ENCODE measurements around the gene B4GALNT3. TPM values are rescaled to one million over a fixed set of nuclear protein-coding genes. Genes with fewer than 3 reads are reported as not detected.

B4GALNT3 gene
- total and polyA plus RNA-seq, 10 of the 15 experiments (the other 5 are each of a cell fraction or from before 2014, with no cell fraction given) = 0.05 to 4.2 (median 2.7) TPM; not detected in 1

GRCh38 chr12:542395-543113 lies 82.8 kb downstream of the B4GALNT3 start:
- Histone ChIP-seq H3K79me2 (ENCODE audit: control insufficient read depth, insufficient read depth, low read length) (no peaks in the 10 kb centered on the region), H3K9ac (ENCODE audit: control insufficient read depth, insufficient read depth, low read length) (no peak overlapping the region), H3K27me3 (replicated peaks in 1 of 2; ENCODE audit: control insufficient read depth in 2 of 2, insufficient read depth in 2 of 2, low read length in 1 of 2) (no peaks in the 10 kb centered on the region; a peak in 2 of 4 replicates), H3K9me3 (replicated peaks; ENCODE audit: control insufficient read depth, insufficient read depth, low read length) (no peaks in the 10 kb centered on the region), H3K27ac (ENCODE audit: control insufficient read depth, insufficient read depth) (no peak overlapping the region), H3K4me2 (ENCODE audit: control insufficient read depth, insufficient read depth) (no peak overlapping the region), H2AFZ (ENCODE audit: control insufficient read depth, low read depth, low read length) (no peak overlapping the region), H3K4me1 (ENCODE audit: control insufficient read depth, insufficient read depth, low read length) (no peaks in the 10 kb centered on the region), H3K36me3 (ENCODE audit: control insufficient read depth in 2 of 2, insufficient read depth in 2 of 2, low read length in 1 of 2) (no peaks in the 10 kb centered on the region), H4K20me1 (ENCODE audit: control insufficient read depth, insufficient read depth) (no peaks in the 10 kb centered on the region), H3K4me3 (no peak overlapping the region)
- POLR2A ChIA-PET = no interaction called here
- FAIRE-seq (no peak), DNase-seq (ENCODE audit: low read depth, low spot score) (no peak), ATAC-seq (no peak)
- SMC1A ChIA-PET (ENCODE audit: uncharacterized antibody, unreplicated experiment) = no interaction called here
- CTCF ChIA-PET = interaction anchor here (6.2 kb wide), 1 partner anchor 88 kb away, joined by 55 read pairs; no protein-coding TSS in a partner anchor
- intact Hi-C loops (cut with micrococcal nuclease; ENCODE audit: unreplicated experiment) (no loop called here), in situ Hi-C loops (cut with MboI) (no loop called here)
- RAD21 ChIA-PET (ENCODE audit: unreplicated experiment) = no interaction called here
- WGBS (ENCODE audit: insufficient coverage, insufficient replicate concordance, low lambda C conversion rate, missing lambda C conversion rate) = 28% methylated on average over 8 of the region's 8 CpGs
- TF ChIP-seq IRF3 (IDR thresholded peaks at IDR 0.05) = no peak
- TF ChIP-seq IKZF2 (IDR thresholded peaks at IDR 0.05) = no peak
- TF ChIP-seq BHLHE40 (IDR thresholded peaks at IDR 0.05; ENCODE audit: borderline replicate concordance in 1 of 2, low read depth in 2 of 2, low read length in 1 of 2) = no peak
- TF ChIP-seq, protein P1, sequence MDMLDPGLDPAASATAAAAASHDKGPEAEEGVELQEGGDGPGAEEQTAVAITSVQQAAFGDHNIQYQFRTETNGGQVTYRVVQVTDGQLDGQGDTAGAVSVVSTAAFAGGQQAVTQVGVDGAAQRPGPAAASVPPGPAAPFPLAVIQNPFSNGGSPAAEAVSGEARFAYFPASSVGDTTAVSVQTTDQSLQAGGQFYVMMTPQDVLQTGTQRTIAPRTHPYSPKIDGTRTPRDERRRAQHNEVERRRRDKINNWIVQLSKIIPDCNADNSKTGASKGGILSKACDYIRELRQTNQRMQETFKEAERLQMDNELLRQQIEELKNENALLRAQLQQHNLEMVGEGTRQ (IDR thresholded peaks at IDR 0.05; ENCODE audit: borderline replicate concordance, low read depth, low read length) = no peak
- no peak for TF ChIP-seq RFX5 (IDR thresholded peaks at IDR 0.05; ENCODE audit: low read depth, low read length)
- TF ChIP-seq BMI1 (IDR thresholded peaks at IDR 0.05; ENCODE audit: borderline replicate concordance) = no peak
- no peak for TF ChIP-seq SMAD1 (IDR thresholded peaks at IDR 0.05; ENCODE audit: low read depth, partially characterized antibody)
- TF ChIP-seq SMAD5 (IDR thresholded peaks at IDR 0.05; ENCODE audit: low read depth) = no peak
- TF ChIP-seq IRF4 (IDR thresholded peaks at IDR 0.05; ENCODE audit: low read depth, low read length) = no peak
- TF ChIP-seq KDM1A (IDR thresholded peaks at IDR 0.05; ENCODE audit: borderline replicate concordance) = no peak
- TF ChIP-seq, protein P2, sequence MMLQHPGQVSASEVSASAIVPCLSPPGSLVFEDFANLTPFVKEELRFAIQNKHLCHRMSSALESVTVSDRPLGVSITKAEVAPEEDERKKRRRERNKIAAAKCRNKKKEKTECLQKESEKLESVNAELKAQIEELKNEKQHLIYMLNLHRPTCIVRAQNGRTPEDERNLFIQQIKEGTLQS (IDR thresholded peaks at IDR 0.05; ENCODE audit: borderline replicate concordance, extremely low read depth, low read depth, low read length) = no peak
- TF ChIP-seq TAF1 (IDR thresholded peaks at IDR 0.05; ENCODE audit: borderline replicate concordance, low read depth, low read length) = no peak
- TF ChIP-seq, protein P3, sequence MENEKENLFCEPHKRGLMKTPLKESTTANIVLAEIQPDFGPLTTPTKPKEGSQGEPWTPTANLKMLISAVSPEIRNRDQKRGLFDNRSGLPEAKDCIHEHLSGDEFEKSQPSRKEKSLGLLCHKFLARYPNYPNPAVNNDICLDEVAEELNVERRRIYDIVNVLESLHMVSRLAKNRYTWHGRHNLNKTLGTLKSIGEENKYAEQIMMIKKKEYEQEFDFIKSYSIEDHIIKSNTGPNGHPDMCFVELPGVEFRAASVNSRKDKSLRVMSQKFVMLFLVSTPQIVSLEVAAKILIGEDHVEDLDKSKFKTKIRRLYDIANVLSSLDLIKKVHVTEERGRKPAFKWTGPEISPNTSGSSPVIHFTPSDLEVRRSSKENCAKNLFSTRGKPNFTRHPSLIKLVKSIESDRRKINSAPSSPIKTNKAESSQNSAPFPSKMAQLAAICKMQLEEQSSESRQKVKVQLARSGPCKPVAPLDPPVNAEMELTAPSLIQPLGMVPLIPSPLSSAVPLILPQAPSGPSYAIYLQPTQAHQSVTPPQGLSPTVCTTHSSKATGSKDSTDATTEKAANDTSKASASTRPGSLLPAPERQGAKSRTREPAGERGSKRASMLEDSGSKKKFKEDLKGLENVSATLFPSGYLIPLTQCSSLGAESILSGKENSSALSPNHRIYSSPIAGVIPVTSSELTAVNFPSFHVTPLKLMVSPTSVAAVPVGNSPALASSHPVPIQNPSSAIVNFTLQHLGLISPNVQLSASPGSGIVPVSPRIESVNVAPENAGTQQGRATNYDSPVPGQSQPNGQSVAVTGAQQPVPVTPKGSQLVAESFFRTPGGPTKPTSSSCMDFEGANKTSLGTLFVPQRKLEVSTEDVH (IDR thresholded peaks at IDR 0.05; ENCODE audit: low read depth, partially characterized antibody) = no peak
- no peak for TF ChIP-seq FOXM1 (IDR thresholded peaks at IDR 0.05; ENCODE audit: low read depth, low read length)
- no peak for TF ChIP-seq CHD4 (IDR thresholded peaks at IDR 0.05)
- no peak for TF ChIP-seq MTA3 (IDR thresholded peaks at IDR 0.05; ENCODE audit: borderline replicate concordance, low read length)
- TF ChIP-seq WRNIP1 (IDR thresholded peaks at IDR 0.05; ENCODE audit: borderline replicate concordance, low read depth, low read length) = no peak
- no peak for TF ChIP-seq ATF7 (IDR thresholded peaks at IDR 0.05; ENCODE audit: low read depth)
- TF ChIP-seq HDGF (IDR thresholded peaks at IDR 0.05) = no peak
- BruUV-seq (replicated peaks) = no TSS peak

Measured in GM12878 (cell line).